DOHH2 (cell line): ENCODE results near the gene HOXB3.

ENCODE experiments used
- CTCF ChIP-seq: fragments of 200-600 bp; sonication (generic); IDR thresholded peaks from one replicate; pipeline ENCODE4 v1.5.1; 2014; ENCODE audit warnings: antibody characterized with exemption, mild to moderate bottlenecking, low read depth, low read length; ENCODE audit not compliant: poor library complexity, severe bottlenecking
- EZH2phosphoT487 ChIP-seq: fragments of 200-600 bp; sonication (generic); IDR thresholded peaks from 2 replicates; pipeline ENCODE4 v1.6.1; 2017; ENCODE audit warnings: borderline replicate concordance, mild to moderate bottlenecking, antibody characterized with exemption, low read length, moderate library complexity, mixed read lengths

- no peak for TF ChIP-seq EZH2phosphoT487
- no peak for TF ChIP-seq CTCF
Observed at GRCh38 chr17:48520631-48521079, 69.4 kb downstream of the HOXB3 start.
